ENCODE data around the gene USP49. TPM values are rescaled to one million over a fixed set of nuclear protein-coding genes. Genes with fewer than 3 reads are reported as not detected.

The USP49 gene
- total and polyA plus RNA-seq, 2 of the 13 experiments (the other 11 are each of a cell fraction or from before 2014, with no cell fraction given), result 2.9 to 4.3 TPM

DNA sequence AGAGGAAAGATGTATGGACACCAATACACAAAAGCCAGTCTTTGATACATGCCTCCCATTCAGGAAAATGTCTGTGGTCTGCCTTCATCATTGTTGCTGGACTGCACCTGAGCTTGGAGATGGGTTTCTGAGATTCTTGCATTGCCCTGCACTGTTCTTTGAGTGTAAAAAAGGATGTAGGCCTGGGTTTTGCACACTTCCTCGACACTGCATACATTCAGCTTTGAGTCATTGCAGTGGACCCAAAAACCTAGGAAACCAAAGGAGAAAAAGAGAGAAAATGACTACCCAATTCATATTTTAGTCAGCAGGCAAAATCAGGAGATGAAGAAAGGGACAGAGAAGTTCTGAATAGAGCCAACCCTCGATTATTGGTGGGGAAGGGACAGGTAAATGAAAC, 98.7 kb downstream of the USP49 start:
- Histone ChIP-seq H3K4me2 (ENCODE audit: low read depth, low read length) (no peak overlapping the region), H3K9me3 (ENCODE audit: low read length) (no peaks in the 10 kb centered on the region), H2AFZ (ENCODE audit: low read length) (no peak overlapping the region), H3K36me3 (replicated peaks in 1 of 2; ENCODE audit: control insufficient read depth in 1 of 2, insufficient read depth in 2 of 2, low read length in 2 of 2) (peaks cover 13 to 27% of the 10 kb centered on the region in 2 experiments), H3K4me3 (replicated peaks in 1 of 3; ENCODE audit: insufficient read depth in 1 of 3, low read depth in 2 of 3, low read length in 3 of 3) (no peak overlapping the region), H3K4me1 (ENCODE audit: insufficient read depth, low read length) (no peaks in the 10 kb centered on the region), H3K79me2 (ENCODE audit: insufficient read depth, low read length) (no peaks in the 10 kb centered on the region), H3K27me3 (ENCODE audit: control insufficient read depth in 1 of 2, insufficient read depth in 2 of 2, low read length in 2 of 2) (no peaks in the 10 kb centered on the region), H3K9ac (ENCODE audit: insufficient read depth, low read depth, low read length) (no peak overlapping the region), H4K20me1 (ENCODE audit: insufficient read depth, low read length) (no peaks in the 10 kb centered on the region), H3K27ac (ENCODE audit: extremely low read length, insufficient read depth, low read length) (no peak overlapping the region)
- CTCF ChIA-PET (ENCODE audit: low intra/inter-chr PET ratio, low total read pairs), result no interaction called here
- no peak for ATAC-seq
- in situ Hi-C loops (cut with HindIII; ENCODE audit: extremely low pct_ligation_motif_present, low pct_unique_long_range_greater_than_20kb) (loop anchor here (25.0 kb wide), 1 partner anchor 416 kb away; the partner anchor contains the start of gene MRPS10), intact Hi-C loops (cut with micrococcal nuclease; ENCODE audit: unreplicated experiment) (no loop called here)
- FAIRE-seq, result no peak
- DNase-seq (ENCODE audit: low spot score), result no peak
- no TSS peak for BruUV-seq (replicated peaks)
- WGBS (ENCODE audit: low lambda C conversion rate), result 69% methylated on average over 2 of the region's 2 CpGs
- POLR2A ChIA-PET, result no interaction called here
- no peak for TF ChIP-seq DNMT1 (CRISPR knock-in tag; IDR thresholded peaks at IDR 0.05)
- TF ChIP-seq, protein P1, sequence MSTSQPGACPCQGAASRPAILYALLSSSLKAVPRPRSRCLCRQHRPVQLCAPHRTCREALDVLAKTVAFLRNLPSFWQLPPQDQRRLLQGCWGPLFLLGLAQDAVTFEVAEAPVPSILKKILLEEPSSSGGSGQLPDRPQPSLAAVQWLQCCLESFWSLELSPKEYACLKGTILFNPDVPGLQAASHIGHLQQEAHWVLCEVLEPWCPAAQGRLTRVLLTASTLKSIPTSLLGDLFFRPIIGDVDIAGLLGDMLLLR (CRISPR knock-in tag; IDR thresholded peaks at IDR 0.05), result no peak
- TF ChIP-seq NCOR1 (IDR thresholded peaks at IDR 0.05; ENCODE audit: borderline replicate concordance, low read length), result no peak
- TF ChIP-seq TCF12 (IDR thresholded peaks at IDR 0.05), result no peak
- no peak for TF ChIP-seq TCF12 (CRISPR knock-in tag; IDR thresholded peaks at IDR 0.05)
- no peak for TF ChIP-seq KAT8 (CRISPR knock-in tag; IDR thresholded peaks at IDR 0.05)
- TF ChIP-seq ZSCAN21 (CRISPR knock-in tag; IDR thresholded peaks at IDR 0.05; ENCODE audit: borderline replicate concordance), result no peak
- TF ChIP-seq, protein P2, sequence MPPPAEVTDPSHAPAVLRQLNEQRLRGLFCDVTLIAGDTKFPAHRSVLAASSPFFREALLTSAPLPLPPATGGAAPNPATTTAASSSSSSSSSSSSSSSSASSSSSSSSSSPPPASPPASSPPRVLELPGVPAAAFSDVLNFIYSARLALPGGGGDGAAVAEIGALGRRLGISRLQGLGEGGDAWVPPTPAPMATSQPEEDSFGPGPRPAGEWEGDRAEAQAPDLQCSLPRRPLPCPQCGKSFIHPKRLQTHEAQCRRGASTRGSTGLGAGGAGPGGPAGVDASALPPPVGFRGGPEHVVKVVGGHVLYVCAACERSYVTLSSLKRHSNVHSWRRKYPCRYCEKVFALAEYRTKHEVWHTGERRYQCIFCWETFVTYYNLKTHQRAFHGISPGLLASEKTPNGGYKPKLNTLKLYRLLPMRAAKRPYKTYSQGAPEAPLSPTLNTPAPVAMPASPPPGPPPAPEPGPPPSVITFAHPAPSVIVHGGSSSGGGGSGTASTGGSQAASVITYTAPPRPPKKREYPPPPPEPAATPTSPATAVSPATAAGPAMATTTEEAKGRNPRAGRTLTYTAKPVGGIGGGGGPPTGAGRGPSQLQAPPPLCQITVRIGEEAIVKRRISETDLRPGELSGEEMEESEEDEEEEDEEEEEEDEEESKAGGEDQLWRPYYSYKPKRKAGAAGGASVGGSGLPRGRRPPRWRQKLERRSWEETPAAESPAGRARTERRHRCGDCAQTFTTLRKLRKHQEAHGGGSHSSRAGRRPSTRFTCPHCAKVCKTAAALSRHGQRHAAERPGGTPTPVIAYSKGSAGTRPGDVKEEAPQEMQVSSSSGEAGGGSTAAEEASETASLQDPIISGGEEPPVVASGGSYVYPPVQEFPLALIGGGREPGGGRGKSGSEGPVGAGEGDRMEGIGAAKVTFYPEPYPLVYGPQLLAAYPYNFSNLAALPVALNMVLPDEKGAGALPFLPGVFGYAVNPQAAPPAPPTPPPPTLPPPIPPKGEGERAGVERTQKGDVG (CRISPR knock-in tag; IDR thresholded peaks at IDR 0.05; ENCODE audit: borderline replicate concordance), result no peak
- TF ChIP-seq SP140L (CRISPR knock-in tag; IDR thresholded peaks at IDR 0.05; ENCODE audit: borderline replicate concordance), result no peak
- TF ChIP-seq ZFP36L1 (CRISPR knock-in tag; IDR thresholded peaks at IDR 0.05), result no peak
- TF ChIP-seq PHB2 (IDR thresholded peaks at IDR 0.05; ENCODE audit: partially characterized antibody), result no peak
- no peak for TF ChIP-seq ZNF766 (CRISPR knock-in tag; IDR thresholded peaks at IDR 0.05; ENCODE audit: borderline replicate concordance)
- TF ChIP-seq ZBTB1 (CRISPR knock-in tag; IDR thresholded peaks at IDR 0.05; ENCODE audit: borderline replicate concordance), result no peak
- no peak for TF ChIP-seq ZNF12 (CRISPR knock-in tag; IDR thresholded peaks at IDR 0.05)
- TF ChIP-seq ZBTB3 (CRISPR knock-in tag; IDR thresholded peaks at IDR 0.05; ENCODE audit: borderline replicate concordance, low read depth), result no peak
- TF ChIP-seq MZF1 (CRISPR knock-in tag; IDR thresholded peaks at IDR 0.05; ENCODE audit: borderline replicate concordance), result no peak
- TF ChIP-seq, protein P3, sequence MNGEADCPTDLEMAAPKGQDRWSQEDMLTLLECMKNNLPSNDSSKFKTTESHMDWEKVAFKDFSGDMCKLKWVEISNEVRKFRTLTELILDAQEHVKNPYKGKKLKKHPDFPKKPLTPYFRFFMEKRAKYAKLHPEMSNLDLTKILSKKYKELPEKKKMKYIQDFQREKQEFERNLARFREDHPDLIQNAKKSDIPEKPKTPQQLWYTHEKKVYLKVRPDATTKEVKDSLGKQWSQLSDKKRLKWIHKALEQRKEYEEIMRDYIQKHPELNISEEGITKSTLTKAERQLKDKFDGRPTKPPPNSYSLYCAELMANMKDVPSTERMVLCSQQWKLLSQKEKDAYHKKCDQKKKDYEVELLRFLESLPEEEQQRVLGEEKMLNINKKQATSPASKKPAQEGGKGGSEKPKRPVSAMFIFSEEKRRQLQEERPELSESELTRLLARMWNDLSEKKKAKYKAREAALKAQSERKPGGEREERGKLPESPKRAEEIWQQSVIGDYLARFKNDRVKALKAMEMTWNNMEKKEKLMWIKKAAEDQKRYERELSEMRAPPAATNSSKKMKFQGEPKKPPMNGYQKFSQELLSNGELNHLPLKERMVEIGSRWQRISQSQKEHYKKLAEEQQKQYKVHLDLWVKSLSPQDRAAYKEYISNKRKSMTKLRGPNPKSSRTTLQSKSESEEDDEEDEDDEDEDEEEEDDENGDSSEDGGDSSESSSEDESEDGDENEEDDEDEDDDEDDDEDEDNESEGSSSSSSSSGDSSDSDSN (CRISPR knock-in tag; IDR thresholded peaks at IDR 0.05), result no peak
- TF ChIP-seq FOXP1 (IDR thresholded peaks at IDR 0.05), result no peak
- TF ChIP-seq FOXP1 (CRISPR knock-in tag; IDR thresholded peaks at IDR 0.05), result no peak
- no peak for TF ChIP-seq MTA1 (CRISPR knock-in tag; IDR thresholded peaks at IDR 0.05; ENCODE audit: borderline replicate concordance)
